HG03135 (cell line): ENCODE measurements around the gene MCF2L2.

ENCODE experiments used
- ATAC-seq: cut with Tn5 transposase; IDR thresholded peaks from one replicate; pipeline ENCODE4 v1.9.1; 2021; ENCODE audit warnings: mild to moderate bottlenecking, moderate library complexity; ENCODE audit not compliant: unreplicated experiment

The MCF2L2 gene

GRCh38 chr3:183214277-183214612 is 214.2 kb downstream of the MCF2L2 start:
- ATAC-seq: no peak

GRCh38 chr3:183213415-183214276 is 214.8 kb downstream of the MCF2L2 start:
- no peak for ATAC-seq

DNA sequence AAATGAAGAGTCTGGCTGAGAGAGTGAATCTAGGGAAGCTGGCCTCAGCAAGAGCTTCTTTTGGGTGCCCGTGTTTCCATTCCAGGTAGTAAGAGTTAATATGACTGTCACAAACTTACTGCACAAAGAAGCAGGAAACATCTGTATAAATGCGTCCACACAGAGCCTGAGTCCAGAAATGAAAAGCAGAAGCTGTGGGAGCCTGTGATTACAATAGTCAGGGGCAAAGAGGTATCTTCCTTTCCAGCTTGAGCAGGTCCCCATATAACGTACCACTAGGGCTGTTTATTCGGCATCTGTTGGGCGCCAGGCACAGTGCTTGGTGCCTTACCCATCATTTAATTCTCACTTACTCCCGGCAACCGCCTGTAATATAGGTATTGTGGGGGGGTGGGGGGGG is 215.9 kb downstream of the MCF2L2 start:
- no peak for ATAC-seq

- ATAC-seq: no peak
Measured at GRCh38 chr3:183212096-183212495, 216.3 kb downstream of the MCF2L2 start.

- no peak for ATAC-seq
Measured at GRCh38 chr3:183211352-183211751, 217.1 kb downstream of the MCF2L2 start.

DNA sequence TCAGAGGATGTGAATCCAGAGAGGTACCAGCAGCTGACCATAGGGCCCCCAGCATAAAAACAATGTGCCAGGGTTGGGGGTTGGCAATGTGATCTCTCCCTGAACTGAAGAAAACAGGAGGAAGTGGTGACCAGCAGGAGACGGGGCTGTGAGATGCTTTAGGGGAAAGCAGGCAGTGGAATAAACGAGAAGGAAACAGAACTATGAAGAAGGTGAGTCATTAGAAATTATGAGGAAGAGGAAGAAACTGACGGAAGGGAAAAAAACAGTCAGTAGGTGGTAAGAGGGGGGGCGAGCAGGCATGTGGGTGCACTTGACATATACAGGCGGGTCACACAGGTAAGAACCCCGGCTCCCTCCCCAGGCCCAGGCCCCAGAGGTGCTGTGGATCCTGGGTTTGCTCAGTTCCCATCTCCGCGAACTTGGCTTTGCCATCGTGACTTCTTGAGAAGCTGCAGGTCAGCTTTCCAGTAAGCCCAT is 217.5 kb downstream of the MCF2L2 start:
- no peak for ATAC-seq

GRCh38 chr3:183210341-183210740 is 218.1 kb downstream of the MCF2L2 start:
- no peak for ATAC-seq

DNA sequence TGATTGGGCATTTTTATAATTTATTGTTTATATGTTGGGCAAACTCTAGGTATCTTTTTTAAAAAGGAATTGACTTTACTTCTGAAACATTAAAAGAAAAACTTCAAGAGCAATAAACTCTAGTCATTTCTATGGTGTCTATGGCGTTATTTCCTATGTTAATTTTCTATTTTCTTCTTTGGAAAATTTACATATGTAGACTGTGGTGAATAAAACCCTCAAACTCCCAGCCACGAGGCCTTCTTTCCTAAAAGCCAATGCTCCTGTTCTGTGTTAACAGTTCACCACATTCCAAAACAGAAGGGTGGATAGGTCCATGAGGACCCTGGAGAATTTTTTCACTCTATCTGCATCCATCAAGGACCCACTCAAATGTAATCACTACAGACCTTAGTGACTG is 219.6 kb downstream of the MCF2L2 start:
- ATAC-seq: no peak

DNA sequence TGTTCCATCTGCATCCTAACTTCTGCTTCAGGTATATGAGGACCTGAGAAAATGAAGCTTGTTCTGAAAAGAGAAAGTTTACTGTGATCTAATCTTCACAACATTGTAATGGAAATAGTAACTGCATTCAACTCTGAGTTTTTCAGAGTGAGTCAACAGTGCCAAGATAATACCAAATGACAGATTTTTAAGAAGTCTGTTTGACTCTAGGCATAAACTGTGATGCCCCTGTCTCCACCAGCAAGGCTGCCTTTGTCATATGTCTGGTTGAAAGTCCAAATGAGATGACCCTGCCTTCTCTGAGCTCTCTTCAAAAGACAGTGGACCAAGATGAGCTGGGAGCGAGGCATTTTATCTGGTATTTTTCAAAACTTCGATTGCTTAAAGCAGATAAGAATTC is 220.2 kb downstream of the MCF2L2 start:
- ATAC-seq: no peak

- ATAC-seq: no peak
Measured at GRCh38 chr3:183203670-183204069, 224.7 kb downstream of the MCF2L2 start.

DNA sequence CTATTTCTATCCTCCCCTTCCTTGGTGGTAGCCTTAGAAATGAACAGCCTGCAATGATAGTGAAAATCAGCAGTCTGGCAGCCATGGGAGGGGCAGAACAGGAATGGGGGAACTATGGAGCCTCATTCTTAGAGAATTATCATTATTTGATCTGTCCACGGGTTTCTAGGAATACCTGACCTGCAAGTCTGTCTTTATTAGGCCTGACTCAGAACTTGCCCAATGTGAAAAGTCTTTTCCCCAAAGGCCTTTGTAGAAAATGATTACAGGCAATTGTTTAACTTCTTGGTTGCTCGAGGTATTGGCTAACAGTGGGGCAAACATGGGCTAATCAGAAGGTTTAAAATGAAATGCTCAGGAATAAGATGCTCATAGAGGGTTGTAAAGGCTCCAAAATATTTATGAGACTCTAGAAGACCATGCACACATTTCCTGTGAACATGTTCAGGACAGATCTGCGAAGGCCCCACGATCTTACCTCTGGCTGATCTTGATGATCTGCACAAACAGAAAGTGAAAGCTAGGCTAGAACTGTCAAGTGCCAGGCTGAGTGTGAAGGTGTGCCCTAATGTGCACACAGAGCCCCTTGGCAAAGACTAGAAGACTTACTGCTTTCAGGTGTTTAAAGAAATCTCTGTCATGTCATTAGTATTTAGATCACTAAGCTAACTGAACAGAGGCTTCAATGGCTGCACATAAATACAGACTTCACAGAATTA is 226.3 kb downstream of the MCF2L2 start:
- ATAC-seq: no peak

- ATAC-seq: no peak
Measured at GRCh38 chr3:183198939-183199338, 229.5 kb downstream of the MCF2L2 start.

GRCh38 chr3:183197734-183198133 is 230.7 kb downstream of the MCF2L2 start:
- no peak for ATAC-seq

GRCh38 chr3:183195266-183195665 is 233.2 kb downstream of the MCF2L2 start:
- no peak for ATAC-seq

GRCh38 chr3:183193762-183194689 is 234.4 kb downstream of the MCF2L2 start:
- ATAC-seq: no peak

DNA sequence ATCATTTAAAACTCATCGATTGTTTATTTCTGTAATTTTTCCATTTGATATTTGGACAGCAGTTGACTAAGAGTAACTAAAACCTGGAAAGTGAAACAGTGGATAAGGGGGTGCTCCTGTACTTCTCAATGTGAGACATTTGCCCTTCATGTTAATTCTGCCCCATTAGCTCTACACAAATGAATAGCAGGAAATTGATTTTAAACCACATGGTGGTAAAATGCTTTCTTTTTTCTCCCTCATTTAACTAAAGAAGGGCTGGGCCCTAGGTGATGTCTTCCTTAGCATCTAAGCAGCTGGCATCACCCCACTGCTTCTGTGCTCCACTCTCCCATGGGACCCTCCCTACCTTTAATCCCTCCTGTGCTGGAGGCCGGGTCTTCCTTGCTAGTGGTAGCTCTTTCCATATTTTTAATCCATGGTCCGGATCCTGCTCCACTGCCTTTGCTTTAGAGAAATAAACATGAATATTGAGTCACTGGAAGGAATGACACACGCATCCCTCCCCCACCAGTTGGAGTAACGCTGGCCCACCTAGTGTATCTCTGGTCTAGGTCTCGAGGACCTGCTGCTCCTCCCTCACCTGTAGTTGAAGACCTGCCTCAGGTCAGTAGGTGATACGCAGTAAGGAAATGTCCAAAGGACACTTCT is 235.6 kb downstream of the MCF2L2 start:
- ATAC-seq: no peak

DNA sequence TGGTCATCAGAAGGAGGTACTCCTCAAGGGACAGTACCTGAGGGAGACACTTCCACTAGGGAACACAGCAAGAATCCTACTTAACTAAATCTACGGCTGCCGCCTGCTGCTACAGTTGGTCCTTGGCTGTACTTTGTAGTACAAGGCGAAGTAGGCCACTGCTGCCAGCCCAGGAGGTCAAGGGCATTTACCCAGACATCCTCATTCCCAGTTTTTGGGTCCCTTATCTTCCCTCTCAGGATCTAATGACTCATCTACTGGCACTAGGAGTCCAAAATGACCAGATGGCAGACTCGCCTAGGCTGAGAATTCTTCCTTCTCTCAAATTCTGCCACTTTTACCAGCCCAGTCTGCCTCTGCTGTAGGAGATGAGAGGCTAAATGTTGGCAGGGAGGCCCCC is 238.8 kb downstream of the MCF2L2 start:
- no peak for ATAC-seq

DNA sequence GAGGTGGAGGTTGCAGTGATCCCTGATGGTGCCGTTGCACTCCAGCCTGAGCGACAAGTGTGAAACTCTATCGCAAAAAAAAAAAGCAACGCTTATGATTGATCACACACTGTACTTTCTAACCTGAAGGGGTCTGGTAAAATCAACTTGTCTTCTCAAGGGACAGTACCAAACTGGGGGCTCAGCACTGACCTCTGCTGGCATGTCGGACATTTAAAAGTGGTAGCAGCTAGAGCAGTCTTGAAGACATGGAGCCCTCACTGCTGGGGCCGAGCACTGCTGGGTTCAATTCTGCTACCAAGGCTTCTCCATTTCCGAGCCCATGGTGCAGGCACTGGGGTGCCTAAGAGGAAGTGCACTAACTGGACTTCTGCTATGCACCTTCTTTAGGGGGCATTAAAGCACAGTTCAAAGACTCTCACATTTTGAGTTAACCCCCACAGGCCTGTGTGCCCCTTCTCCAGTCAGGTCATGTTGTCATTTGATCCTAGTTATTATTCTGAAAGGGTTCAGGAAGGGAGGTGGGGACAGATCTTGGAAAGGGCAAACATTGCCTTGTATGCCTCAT is 239.4 kb downstream of the MCF2L2 start:
- ATAC-seq: no peak

DNA sequence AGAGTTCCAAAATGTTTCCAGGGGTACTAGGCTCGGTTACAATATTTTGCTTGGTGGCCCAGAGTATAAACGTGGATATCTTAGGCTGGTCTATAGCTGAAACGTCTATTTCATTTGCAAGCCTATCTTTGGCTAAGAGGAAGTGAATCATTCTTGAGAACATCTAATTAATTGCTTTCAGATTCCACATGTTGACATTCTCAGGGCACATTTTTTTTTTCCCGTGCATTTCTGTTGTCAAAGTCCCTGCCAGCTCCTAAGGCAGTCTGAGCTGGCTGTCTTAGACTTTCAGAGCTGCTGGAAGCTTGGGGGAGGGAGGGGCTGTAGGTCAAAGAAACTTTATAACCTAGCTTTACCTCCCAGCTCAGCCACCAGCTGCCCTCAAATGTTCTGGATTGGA is 242.7 kb downstream of the MCF2L2 start:
- no peak for ATAC-seq
